ENCODE data around the gene ATP2B2. TPM values are rescaled to one million over a fixed set of nuclear protein-coding genes. Genes with fewer than 3 reads are reported as not detected.
"Not testable (repeated sequence)": the region's sequence is repeated elsewhere in the genome, so short reads cannot be mapped to it uniquely, and the experiment has no call there.

Gene ATP2B2
- total RNA-seq, 1 donor from 2014 or later = not detected

DNA sequence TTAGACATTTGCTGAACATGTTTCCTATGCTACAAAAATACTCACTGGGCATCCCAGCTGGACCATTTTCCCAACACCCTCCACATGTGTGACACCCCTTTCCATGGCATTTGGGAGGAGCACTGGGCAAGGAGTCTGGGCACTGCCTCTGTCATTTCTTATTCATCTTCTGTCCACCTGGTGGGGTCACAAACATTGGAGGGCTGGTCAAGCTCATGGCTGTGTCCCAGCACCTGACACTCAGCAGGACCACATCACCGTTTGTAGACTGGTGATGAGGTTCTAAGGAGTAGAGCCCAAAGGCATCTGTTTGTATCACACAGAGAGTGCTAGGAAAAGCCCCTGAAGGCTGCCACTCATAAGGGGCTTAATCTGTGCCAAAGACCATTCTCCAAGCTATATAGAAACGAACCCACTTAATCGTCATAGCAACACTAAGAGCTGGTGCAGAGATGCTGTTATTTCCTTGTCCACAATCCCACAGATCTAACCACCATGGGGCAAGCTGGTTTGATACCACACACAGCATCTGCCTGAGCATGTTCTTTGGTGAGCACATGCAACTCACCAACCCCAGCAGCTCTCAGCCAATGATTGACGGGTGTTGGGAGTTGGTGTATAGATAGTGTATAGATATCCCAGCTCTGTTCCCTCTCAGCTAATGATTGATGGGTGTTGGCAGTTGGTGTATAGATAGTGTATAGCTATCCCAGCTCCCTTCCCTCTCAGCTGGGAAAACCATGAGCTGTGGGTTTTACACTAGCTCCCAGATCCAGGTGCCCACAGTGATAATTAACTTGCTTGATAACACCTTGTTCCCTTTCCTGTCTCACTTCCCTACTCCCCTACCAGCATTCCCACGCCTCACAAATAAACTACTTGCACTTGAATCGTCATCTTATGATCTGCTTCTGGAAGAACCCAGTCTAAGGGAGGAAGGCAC is 42.7 kb upstream of the ATP2B2 start:
- intact Hi-C loops (cut with micrococcal nuclease) = no loop called here
- peaks cover 27% of the 10 kb centered on the region for H3K27me3 ChIP-seq (ENCODE audit: low read depth)
- H3K27ac ChIP-seq (replicated peaks) = no peak overlapping the region
- TF ChIP-seq, protein P1, sequence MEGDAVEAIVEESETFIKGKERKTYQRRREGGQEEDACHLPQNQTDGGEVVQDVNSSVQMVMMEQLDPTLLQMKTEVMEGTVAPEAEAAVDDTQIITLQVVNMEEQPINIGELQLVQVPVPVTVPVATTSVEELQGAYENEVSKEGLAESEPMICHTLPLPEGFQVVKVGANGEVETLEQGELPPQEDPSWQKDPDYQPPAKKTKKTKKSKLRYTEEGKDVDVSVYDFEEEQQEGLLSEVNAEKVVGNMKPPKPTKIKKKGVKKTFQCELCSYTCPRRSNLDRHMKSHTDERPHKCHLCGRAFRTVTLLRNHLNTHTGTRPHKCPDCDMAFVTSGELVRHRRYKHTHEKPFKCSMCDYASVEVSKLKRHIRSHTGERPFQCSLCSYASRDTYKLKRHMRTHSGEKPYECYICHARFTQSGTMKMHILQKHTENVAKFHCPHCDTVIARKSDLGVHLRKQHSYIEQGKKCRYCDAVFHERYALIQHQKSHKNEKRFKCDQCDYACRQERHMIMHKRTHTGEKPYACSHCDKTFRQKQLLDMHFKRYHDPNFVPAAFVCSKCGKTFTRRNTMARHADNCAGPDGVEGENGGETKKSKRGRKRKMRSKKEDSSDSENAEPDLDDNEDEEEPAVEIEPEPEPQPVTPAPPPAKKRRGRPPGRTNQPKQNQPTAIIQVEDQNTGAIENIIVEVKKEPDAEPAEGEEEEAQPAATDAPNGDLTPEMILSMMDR (IDR thresholded peaks at IDR 0.05; ENCODE audit: borderline replicate concordance) = no peak
- DNase-seq = no peak
- no peaks in the 10 kb centered on the region for H3K36me3 ChIP-seq
- H3K4me1 ChIP-seq = peaks cover 11% of the 10 kb centered on the region
- H3K9me3 ChIP-seq (replicated peaks) = peaks cover under 1% of the 10 kb centered on the region
- H3K4me3 ChIP-seq = no peak overlapping the region

DNA sequence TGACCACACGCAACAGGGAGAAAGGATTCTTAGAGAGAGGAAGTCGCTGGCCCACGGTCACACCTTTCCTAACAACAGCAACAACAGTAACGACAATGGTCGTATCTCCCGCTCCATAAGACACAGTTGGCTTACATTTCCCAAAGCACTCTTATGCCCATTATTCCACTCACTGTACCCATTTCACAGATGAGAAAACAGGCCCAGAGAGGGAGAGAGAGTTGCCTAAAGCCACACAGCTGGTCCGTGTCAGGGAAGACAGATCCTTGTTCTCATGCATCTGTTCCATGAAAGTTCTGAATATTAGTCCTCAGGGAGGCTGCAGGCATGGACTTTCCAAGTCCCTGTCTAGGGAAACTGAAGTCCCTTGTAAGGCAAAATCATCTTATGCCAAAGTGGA is 42.0 kb upstream of the ATP2B2 start:
- no peak overlapping the region for H3K27ac ChIP-seq (replicated peaks)
- no peak for DNase-seq
- peaks cover 27% of the 10 kb centered on the region for H3K27me3 ChIP-seq (ENCODE audit: low read depth)
- peaks cover 8% of the 10 kb centered on the region for H3K9me3 ChIP-seq (replicated peaks)
- intact Hi-C loops (cut with micrococcal nuclease) = no loop called here
- no peaks in the 10 kb centered on the region for H3K36me3 ChIP-seq
- H3K4me3 ChIP-seq = no peak overlapping the region
- TF ChIP-seq, protein P1 (IDR thresholded peaks at IDR 0.05; ENCODE audit: borderline replicate concordance) = no peak
- peaks cover 11% of the 10 kb centered on the region for H3K4me1 ChIP-seq

DNA sequence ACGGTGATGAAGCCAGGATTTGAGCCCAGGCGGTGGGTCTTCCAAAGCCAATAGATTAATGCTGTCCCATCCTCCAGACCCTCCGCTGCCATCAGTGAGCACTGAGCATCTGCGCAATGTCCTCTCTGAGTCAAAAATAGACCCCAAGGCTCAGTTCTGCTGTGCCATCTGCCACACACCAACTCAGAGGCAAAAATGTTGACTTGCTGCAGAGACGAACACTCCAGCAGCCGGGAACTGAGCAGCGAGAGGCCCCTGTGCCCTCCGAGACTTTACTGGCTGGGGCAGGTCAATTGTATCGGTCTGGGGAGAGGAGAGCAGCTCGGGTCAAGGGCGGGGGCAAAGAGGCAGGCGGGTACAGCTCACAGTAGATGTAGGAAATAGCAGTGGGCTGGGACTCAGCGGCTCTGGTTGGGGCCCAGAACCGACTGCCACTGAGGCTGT is 41.5 kb upstream of the ATP2B2 start:
- Histone ChIP-seq H3K9me3 (replicated peaks) (peaks cover 13% of the 10 kb centered on the region), H3K27ac (replicated peaks) (no peak overlapping the region), H3K4me3 (no peak overlapping the region), H3K4me1 (peaks cover 11% of the 10 kb centered on the region), H3K27me3 (ENCODE audit: low read depth) (peaks cover 27% of the 10 kb centered on the region), H3K36me3 (no peaks in the 10 kb centered on the region)
- intact Hi-C loops (cut with micrococcal nuclease) = no loop called here
- DNase-seq = no peak
- TF ChIP-seq, protein P1 (IDR thresholded peaks at IDR 0.05; ENCODE audit: borderline replicate concordance) = no peak

DNA sequence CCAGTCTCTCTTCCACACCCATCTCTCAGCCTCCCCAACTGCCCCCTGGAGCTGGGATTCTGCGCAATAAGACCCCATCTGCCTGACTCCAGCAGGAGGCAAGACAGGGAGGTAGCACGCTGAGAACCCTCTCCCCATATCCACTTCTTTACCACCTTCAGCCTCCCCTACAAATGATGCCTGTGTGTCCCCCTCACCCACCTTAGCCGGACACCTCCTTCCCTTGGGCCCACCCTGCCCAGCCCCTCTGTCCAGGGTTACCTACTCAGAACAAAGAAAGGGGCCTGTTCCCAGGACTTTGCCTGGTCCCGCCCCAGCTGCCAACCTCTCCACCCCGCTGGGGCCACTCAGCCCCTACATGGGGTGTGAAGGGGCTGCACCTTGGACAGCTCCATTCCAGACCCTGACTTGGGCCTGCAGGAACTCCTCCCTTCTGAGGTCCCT is 40.8 kb upstream of the ATP2B2 start:
- TF ChIP-seq, protein P1 (IDR thresholded peaks at IDR 0.05; ENCODE audit: borderline replicate concordance) = no peak
- Histone ChIP-seq H3K27ac (replicated peaks) (no peak overlapping the region), H3K27me3 (ENCODE audit: low read depth) (peaks cover 27% of the 10 kb centered on the region), H3K4me3 (no peak overlapping the region), H3K36me3 (no peaks in the 10 kb centered on the region), H3K9me3 (replicated peaks) (peaks cover 20% of the 10 kb centered on the region), H3K4me1 (peaks cover 11% of the 10 kb centered on the region)
- no peak for DNase-seq
- intact Hi-C loops (cut with micrococcal nuclease) = no loop called here

DNA sequence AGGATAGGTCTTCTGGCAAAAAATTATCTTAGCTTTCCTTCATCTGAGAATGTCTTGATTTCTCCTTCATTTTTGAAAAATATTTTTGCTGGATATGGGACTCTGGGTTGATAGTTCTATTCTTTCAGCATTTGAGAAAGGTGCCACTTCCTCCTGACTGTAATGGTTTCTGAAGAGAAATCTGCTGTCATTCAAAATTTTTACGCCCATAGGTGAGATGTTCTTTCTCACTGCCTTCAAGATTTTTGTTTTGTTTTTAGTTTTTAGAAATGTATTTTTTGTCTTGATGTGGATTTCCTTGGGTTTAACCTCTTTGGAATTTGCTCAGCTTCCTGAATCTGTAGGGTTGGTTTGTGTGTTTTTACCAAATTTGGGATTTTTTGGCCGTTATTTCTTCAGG is 37.1 kb upstream of the ATP2B2 start:
- Histone ChIP-seq H3K9me3 (replicated peaks) (peaks cover 39% of the 10 kb centered on the region), H3K36me3 (no peaks in the 10 kb centered on the region), H3K4me3 (no peak overlapping the region), H3K4me1 (no peaks in the 10 kb centered on the region), H3K27ac (replicated peaks) (no peak overlapping the region), H3K27me3 (ENCODE audit: low read depth) (peaks cover 8% of the 10 kb centered on the region)
- intact Hi-C loops (cut with micrococcal nuclease) = no loop called here
- TF ChIP-seq, protein P1 (IDR thresholded peaks at IDR 0.05; ENCODE audit: borderline replicate concordance) = no peak
- DNase-seq = no peak

DNA sequence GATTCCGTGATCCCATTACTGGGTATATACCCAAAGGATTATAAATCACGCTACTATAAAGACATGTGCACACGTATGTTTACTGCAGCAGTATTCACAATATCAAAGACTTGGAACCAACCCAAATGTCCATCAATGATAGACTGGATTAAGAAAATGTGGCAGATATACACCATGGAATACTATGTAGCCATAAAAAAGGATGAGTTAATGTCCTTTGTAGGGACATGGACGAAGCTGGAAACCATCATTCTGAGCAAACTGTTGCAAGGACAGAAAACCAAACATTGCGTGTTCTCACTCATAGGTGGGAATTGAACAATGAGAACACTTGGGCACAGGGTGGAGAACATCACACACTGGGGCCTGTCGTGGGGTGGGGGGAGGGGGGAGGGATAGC is 35.0 kb upstream of the ATP2B2 start:
- H3K4me3 ChIP-seq; intact Hi-C loops (cut with micrococcal nuclease); H3K27ac ChIP-seq (replicated peaks); H3K27me3 ChIP-seq (ENCODE audit: low read depth); H3K36me3 ChIP-seq; H3K4me1 ChIP-seq; DNase-seq: not testable (repeated sequence)
- peaks cover 39% of the 10 kb centered on the region for H3K9me3 ChIP-seq (replicated peaks)
